ENCODE measurements around the gene ARHGDIB.

- TF ChIP-seq CTCF (IDR thresholded peaks at IDR 0.05) (no peak), EZH2phosphoT487 (IDR thresholded peaks at IDR 0.05) (no peak)
Observed at GRCh38 chr12:14950421-14950820, 11.0 kb downstream of the ARHGDIB start.

Data from neural progenitor cell (in vitro differentiated cells).